ENCODE data around the gene RPL29. TPM values are rescaled to one million over a fixed set of nuclear protein-coding genes. Genes with fewer than 3 reads are reported as not detected.

The RPL29 gene
- total and polyA plus RNA-seq, 2 of the 8 experiments (the other 6 are each of a cell fraction or from before 2014, with no cell fraction given), result 1,467 to 2,660 TPM

DNA sequence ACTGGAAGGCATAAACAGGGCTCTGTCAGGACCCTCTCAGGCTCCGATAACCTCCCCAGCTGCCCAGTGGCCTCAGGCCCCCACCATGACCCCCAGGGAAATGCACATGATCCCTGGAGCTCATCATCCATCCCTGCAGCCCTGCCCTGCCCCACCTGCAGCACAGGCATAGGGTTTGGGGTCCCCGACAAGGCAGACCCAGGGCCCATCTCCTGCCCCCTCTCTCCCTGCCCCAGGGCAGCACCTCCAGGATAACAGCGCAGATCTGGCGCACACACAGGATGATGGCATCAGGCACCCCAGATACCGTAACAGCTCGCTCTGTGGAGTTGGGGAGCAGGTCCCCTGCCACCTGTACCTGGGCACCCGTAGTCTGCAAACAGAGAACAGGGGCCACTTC lies 36.0 kb downstream of the RPL29 start (continued):
- TF ChIP-seq, protein P1, sequence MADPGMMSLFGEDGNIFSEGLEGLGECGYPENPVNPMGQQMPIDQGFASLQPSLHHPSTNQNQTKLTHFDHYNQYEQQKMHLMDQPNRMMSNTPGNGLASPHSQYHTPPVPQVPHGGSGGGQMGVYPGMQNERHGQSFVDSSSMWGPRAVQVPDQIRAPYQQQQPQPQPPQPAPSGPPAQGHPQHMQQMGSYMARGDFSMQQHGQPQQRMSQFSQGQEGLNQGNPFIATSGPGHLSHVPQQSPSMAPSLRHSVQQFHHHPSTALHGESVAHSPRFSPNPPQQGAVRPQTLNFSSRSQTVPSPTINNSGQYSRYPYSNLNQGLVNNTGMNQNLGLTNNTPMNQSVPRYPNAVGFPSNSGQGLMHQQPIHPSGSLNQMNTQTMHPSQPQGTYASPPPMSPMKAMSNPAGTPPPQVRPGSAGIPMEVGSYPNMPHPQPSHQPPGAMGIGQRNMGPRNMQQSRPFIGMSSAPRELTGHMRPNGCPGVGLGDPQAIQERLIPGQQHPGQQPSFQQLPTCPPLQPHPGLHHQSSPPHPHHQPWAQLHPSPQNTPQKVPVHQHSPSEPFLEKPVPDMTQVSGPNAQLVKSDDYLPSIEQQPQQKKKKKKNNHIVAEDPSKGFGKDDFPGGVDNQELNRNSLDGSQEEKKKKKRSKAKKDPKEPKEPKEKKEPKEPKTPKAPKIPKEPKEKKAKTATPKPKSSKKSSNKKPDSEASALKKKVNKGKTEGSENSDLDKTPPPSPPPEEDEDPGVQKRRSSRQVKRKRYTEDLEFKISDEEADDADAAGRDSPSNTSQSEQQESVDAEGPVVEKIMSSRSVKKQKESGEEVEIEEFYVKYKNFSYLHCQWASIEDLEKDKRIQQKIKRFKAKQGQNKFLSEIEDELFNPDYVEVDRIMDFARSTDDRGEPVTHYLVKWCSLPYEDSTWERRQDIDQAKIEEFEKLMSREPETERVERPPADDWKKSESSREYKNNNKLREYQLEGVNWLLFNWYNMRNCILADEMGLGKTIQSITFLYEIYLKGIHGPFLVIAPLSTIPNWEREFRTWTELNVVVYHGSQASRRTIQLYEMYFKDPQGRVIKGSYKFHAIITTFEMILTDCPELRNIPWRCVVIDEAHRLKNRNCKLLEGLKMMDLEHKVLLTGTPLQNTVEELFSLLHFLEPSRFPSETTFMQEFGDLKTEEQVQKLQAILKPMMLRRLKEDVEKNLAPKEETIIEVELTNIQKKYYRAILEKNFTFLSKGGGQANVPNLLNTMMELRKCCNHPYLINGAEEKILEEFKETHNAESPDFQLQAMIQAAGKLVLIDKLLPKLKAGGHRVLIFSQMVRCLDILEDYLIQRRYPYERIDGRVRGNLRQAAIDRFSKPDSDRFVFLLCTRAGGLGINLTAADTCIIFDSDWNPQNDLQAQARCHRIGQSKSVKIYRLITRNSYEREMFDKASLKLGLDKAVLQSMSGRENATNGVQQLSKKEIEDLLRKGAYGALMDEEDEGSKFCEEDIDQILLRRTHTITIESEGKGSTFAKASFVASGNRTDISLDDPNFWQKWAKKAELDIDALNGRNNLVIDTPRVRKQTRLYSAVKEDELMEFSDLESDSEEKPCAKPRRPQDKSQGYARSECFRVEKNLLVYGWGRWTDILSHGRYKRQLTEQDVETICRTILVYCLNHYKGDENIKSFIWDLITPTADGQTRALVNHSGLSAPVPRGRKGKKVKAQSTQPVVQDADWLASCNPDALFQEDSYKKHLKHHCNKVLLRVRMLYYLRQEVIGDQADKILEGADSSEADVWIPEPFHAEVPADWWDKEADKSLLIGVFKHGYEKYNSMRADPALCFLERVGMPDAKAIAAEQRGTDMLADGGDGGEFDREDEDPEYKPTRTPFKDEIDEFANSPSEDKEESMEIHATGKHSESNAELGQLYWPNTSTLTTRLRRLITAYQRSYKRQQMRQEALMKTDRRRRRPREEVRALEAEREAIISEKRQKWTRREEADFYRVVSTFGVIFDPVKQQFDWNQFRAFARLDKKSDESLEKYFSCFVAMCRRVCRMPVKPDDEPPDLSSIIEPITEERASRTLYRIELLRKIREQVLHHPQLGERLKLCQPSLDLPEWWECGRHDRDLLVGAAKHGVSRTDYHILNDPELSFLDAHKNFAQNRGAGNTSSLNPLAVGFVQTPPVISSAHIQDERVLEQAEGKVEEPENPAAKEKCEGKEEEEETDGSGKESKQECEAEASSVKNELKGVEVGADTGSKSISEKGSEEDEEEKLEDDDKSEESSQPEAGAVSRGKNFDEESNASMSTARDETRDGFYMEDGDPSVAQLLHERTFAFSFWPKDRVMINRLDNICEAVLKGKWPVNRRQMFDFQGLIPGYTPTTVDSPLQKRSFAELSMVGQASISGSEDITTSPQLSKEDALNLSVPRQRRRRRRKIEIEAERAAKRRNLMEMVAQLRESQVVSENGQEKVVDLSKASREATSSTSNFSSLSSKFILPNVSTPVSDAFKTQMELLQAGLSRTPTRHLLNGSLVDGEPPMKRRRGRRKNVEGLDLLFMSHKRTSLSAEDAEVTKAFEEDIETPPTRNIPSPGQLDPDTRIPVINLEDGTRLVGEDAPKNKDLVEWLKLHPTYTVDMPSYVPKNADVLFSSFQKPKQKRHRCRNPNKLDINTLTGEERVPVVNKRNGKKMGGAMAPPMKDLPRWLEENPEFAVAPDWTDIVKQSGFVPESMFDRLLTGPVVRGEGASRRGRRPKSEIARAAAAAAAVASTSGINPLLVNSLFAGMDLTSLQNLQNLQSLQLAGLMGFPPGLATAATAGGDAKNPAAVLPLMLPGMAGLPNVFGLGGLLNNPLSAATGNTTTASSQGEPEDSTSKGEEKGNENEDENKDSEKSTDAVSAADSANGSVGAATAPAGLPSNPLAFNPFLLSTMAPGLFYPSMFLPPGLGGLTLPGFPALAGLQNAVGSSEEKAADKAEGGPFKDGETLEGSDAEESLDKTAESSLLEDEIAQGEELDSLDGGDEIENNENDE (IDR thresholded peaks at IDR 0.05; ENCODE audit: insufficient replicate concordance, low read length), result no peak
- TF ChIP-seq SP4 (IDR thresholded peaks at IDR 0.05; ENCODE audit: low read length) (no peak), SIN3A (conservative IDR thresholded peaks at IDR 0.05 in 1 of 2, IDR thresholded peaks at IDR 0.05 in 1 of 2; ENCODE audit: low read depth in 1 of 2, low read length in 2 of 2) (no peak), EGR1 (IDR thresholded peaks at IDR 0.05; ENCODE audit: borderline replicate concordance, low read depth, low read length) (no peak), NANOG (IDR thresholded peaks at IDR 0.05; ENCODE audit: insufficient read depth, low read depth, low read length, poor library complexity, severe bottlenecking) (no peak), CTBP2 (IDR thresholded peaks at IDR 0.05; ENCODE audit: borderline replicate concordance, insufficient read depth, insufficient read length, low read length) (no peak), SP1 (IDR thresholded peaks at IDR 0.05; ENCODE audit: low read depth, low read length) (no peak), BRCA1 (IDR thresholded peaks at IDR 0.05; ENCODE audit: low read depth, low read length) (no peak), FOSL1 (IDR thresholded peaks at IDR 0.05; ENCODE audit: insufficient read depth, low read depth, low read length) (no peak), KDM4A (IDR thresholded peaks at IDR 0.05; ENCODE audit: low read depth, low read length, severe bottlenecking) (no peak), GTF2F1 (IDR thresholded peaks at IDR 0.05; ENCODE audit: borderline replicate concordance, low read depth, low read length) (no peak)
